NT2/D1 (cell line): ENCODE data around the gene ZNF358.

ENCODE experiments used
- DNase-seq: peaks from one replicate; pipeline ENCODE4 v3.0.0-alpha.2; 2011; ENCODE audit warnings: low read depth, low spot score
- H3K27me3 ChIP-seq: 2 replicates; pipeline ENCODE4 v1.6.0; 2011; ENCODE audit warnings: mild to moderate bottlenecking; ENCODE audit not compliant: insufficient read length, insufficient read depth
- H3K36me3 ChIP-seq: 2 replicates; pipeline ENCODE4 v1.6.1; 2011; ENCODE audit warnings: mild to moderate bottlenecking, low read length, mixed read lengths; ENCODE audit not compliant: insufficient read depth, insufficient read length
- H3K4me1 ChIP-seq: 2 replicates; pipeline ENCODE4 v1.5.1; 2011; ENCODE audit not compliant: insufficient read depth, insufficient read length
- H3K4me3 ChIP-seq: 2 replicates; pipeline ENCODE4 v1.5.1; 2011; ENCODE audit warnings: low read depth; ENCODE audit not compliant: insufficient read length
- H3K9ac ChIP-seq: 2 replicates; pipeline ENCODE4 v1.6.0; 2011; ENCODE audit warnings: low read depth; ENCODE audit not compliant: insufficient read length
- H3K9me3 ChIP-seq: 2 replicates; pipeline ENCODE4 v1.5.1; 2011; ENCODE audit warnings: mild to moderate bottlenecking, low read length; ENCODE audit not compliant: insufficient read depth
- SUZ12 ChIP-seq: IDR thresholded peaks from 2 replicates; pipeline ENCODE4 v1.6.1; 2011; ENCODE audit not compliant: insufficient read length, insufficient read depth; ENCODE audit errors: extremely low read depth
- YY1 ChIP-seq: IDR thresholded peaks from 2 replicates; pipeline ENCODE4 v1.6.1; 2011; ENCODE audit not compliant: insufficient read length, insufficient read depth
- ZNF274 ChIP-seq: IDR thresholded peaks from 2 replicates; pipeline ENCODE4 v1.6.1; 2011; ENCODE audit warnings: mild to moderate bottlenecking, low read depth, low read length

The ZNF358 gene

DNA sequence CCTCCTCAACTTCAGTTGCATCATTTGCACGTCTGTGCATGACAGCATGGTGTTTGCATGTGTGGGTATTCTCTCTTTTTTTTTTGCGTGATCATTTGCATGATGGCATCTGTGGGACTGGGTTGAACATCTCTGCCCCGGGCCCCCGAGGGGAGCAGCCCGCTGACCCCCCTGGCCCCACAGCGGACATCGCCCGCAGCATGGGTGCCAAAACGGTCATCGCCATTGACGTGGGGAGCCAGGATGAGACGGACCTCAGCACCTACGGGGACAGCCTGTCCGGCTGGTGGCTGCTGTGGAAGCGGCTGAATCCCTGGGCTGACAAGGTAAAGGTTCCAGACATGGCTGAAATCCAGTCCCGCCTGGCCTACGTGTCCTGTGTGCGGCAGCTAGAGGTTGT lies 42.8 kb downstream of the ZNF358 start:
- no peak for DNase-seq
- TF ChIP-seq YY1 (no peak), SUZ12 (no peak)

GRCh38 chr19:7559102-7559501 lies 43.2 kb downstream of the ZNF358 start:
- Histone ChIP-seq H3K9me3 (peaks cover 3% of the 10 kb centered on the region; the same call in 1 of the 2 replicates), H3K36me3 (peaks cover 61% of the 10 kb centered on the region), H3K4me3 (no peak overlapping the region), H3K9ac (no peak overlapping the region), H3K4me1 (no peaks in the 10 kb centered on the region), H3K27me3 (no peaks in the 10 kb centered on the region)
- no peak for TF ChIP-seq YY1
- no peak for TF ChIP-seq ZNF274
- TF ChIP-seq SUZ12, result no peak
- DNase-seq, result no peak

More for the DNA sequence above, 42.8 kb downstream of the ZNF358 start:
- H3K27me3 ChIP-seq, result no peaks in the 10 kb centered on the region
- H3K9ac ChIP-seq, result no peak overlapping the region
- H3K4me1 ChIP-seq, result no peaks in the 10 kb centered on the region
- no peak overlapping the region for H3K4me3 ChIP-seq
- H3K36me3 ChIP-seq, result peaks cover 63% of the 10 kb centered on the region
- H3K9me3 ChIP-seq, result peaks cover 3% of the 10 kb centered on the region; the same call in 1 of the 2 replicates

- DNase-seq, result no peak
- Histone ChIP-seq H3K4me1 (no peaks in the 10 kb centered on the region), H3K9ac (no peak overlapping the region), H3K4me3 (no peak overlapping the region), H3K27me3 (no peaks in the 10 kb centered on the region), H3K36me3 (peaks cover 58% of the 10 kb centered on the region), H3K9me3 (peaks cover 3% of the 10 kb centered on the region; the same call in 1 of the 2 replicates)
- TF ChIP-seq YY1 (no peak), ZNF274 (no peak), SUZ12 (no peak)
These were observed 44.4 kb downstream of the ZNF358 start for GRCh38 chr19:7560255-7560654.

GRCh38 chr19:7561325-7561724 lies 45.4 kb downstream of the ZNF358 start:
- no peak for TF ChIP-seq ZNF274
- TF ChIP-seq YY1, result no peak
- TF ChIP-seq SUZ12, result no peak
- DNase-seq, result no peak
- H3K4me1 ChIP-seq, result no peaks in the 10 kb centered on the region
- H3K4me3 ChIP-seq, result no peak overlapping the region
- peaks cover 49% of the 10 kb centered on the region for H3K36me3 ChIP-seq
- H3K9ac ChIP-seq, result no peak overlapping the region
- H3K9me3 ChIP-seq, result peaks cover 3% of the 10 kb centered on the region; the same call in 1 of the 2 replicates
- H3K27me3 ChIP-seq, result no peaks in the 10 kb centered on the region

- peaks cover 36% of the 10 kb centered on the region for H3K36me3 ChIP-seq
- H3K9ac ChIP-seq, result no peak overlapping the region
- no peak for DNase-seq
These were observed 46.9 kb downstream of the ZNF358 start for GRCh38 chr19:7562646-7563393.

DNA sequence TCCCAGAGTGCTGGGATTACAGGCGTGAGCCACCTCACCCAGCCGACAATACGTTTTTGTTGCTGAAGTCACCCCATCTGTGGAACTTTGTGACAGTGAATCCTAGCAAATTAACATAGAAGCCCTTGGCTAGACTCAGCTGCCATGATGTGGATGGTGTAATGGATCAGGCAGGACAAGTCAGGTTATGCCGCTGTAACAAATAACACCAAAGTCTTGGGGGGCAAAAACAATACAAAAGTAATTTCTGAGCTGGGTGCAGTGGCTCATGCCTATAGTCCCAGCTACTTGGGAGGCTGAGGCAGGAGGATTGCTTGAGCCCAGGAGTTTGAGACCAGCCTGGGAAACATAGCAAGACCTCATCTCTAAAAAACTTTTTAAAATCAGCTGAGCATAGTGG lies 49.0 kb downstream of the ZNF358 start:
- H3K9me3 ChIP-seq, result peaks cover 3% of the 10 kb centered on the region; the same call in 1 of the 2 replicates
- no peak overlapping the region for H3K9ac ChIP-seq
- no peaks in the 10 kb centered on the region for H3K4me1 ChIP-seq
- H3K27me3 ChIP-seq, result no peaks in the 10 kb centered on the region
- peaks cover 22% of the 10 kb centered on the region for H3K36me3 ChIP-seq
- DNase-seq, result no peak
- TF ChIP-seq YY1, result no peak
- no peak for TF ChIP-seq ZNF274
- TF ChIP-seq SUZ12, result no peak
- H3K4me3 ChIP-seq, result no peak overlapping the region

More at GRCh38 chr19:7562646-7563393, 46.9 kb downstream of the ZNF358 start:
- TF ChIP-seq ZNF274, result no peak
- TF ChIP-seq SUZ12, result no peak
- TF ChIP-seq YY1, result no peak
- H3K4me3 ChIP-seq, result no peak overlapping the region
- no peaks in the 10 kb centered on the region for H3K4me1 ChIP-seq
- peaks cover 3% of the 10 kb centered on the region; the same call in 1 of the 2 replicates for H3K9me3 ChIP-seq
- H3K27me3 ChIP-seq, result no peaks in the 10 kb centered on the region

GRCh38 chr19:7565332-7565731 lies 49.4 kb downstream of the ZNF358 start:
- no peak for TF ChIP-seq ZNF274
- TF ChIP-seq YY1, result no peak
- TF ChIP-seq SUZ12, result no peak
- H3K36me3 ChIP-seq, result peaks cover 19% of the 10 kb centered on the region
- no peaks in the 10 kb centered on the region for H3K27me3 ChIP-seq
- no peak for DNase-seq
- peaks cover 1% of the 10 kb centered on the region; the same call in 1 of the 2 replicates for H3K9me3 ChIP-seq
- no peak overlapping the region for H3K9ac ChIP-seq
- no peaks in the 10 kb centered on the region for H3K4me1 ChIP-seq
- H3K4me3 ChIP-seq, result no peak overlapping the region
